Medulla oblongata (tissue), 1 donor: ENCODE results near the gene IYD.
A peak's percentile ranks its signal among the peaks of the same experiment; 100 is the strongest.
"Not testable (repeated sequence)": the region's sequence is repeated elsewhere in the genome, so short reads cannot be mapped to it uniquely, and the experiment has no call there.

Experiments used
- DNase-seq: peaks from one replicate; pipeline ENCODE4 v3.0.0-alpha.2; 2015; ENCODE audit errors: extremely low spot score

Gene IYD

GRCh38 chr6:150352321-150353296 lies 16.2 kb upstream of the IYD start:
- no peak for DNase-seq

DNA sequence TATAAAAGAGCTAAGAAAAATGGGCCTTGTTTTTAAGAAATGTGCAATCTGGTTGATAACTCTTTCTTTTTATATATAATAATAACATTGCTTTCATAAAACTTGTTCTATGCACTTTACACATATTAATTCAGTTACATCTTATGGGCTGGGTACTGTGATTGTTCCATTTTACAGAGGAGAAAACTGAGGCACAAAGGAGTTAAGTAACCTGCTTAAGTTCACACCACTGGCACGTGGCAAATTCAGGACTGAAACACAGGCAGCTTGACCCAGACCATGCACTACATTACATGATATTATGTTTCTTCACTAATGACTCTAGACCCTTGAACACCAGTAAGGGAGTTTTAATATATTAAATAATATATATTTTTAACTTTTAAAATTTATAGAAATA lies 15.4 kb upstream of the IYD start:
- DNase-seq, result no peak

GRCh38 chr6:150354754-150355571 lies 13.8 kb upstream of the IYD start:
- DNase-seq, result no peak

GRCh38 chr6:150355932-150356331 lies 12.9 kb upstream of the IYD start:
- no peak for DNase-seq

DNA sequence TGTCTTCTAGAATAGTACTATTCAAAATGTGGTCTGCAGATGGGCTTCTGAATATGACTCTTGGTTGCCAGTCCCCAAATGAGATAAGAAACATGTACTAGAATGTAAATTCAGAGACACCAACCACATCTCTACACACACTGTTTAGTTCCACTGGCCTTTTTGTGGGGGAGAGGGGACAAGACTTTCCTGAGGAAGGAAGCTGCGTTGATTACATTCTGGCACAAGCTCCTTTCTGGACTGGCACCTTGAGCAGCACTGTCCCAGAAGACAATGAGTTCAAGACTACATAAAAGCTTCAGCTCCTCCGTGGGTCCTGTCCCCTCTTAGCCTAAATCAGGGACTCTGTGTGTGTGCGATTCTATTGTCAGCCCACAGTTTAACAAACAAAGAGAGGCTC lies 6.9 kb upstream of the IYD start:
- no peak for DNase-seq

DNA sequence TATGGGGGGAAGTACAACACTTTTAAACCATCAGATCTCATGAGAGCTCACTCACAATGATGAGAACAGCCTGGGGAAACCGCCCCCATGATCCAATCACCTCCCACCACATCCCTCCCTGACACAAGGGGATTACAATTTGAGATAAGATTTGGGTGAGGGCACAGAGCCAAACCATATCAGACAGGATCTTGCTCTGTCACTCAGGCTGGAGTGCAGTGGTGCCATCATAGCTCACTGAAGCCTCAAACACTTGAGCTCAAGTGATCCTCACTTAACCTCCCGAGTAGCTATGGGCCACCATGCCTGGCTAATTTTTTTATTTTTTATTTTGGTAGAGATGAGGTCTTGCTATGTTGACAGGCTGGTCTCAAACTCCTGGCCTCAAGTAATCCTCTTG lies 5.1 kb upstream of the IYD start:
- DNase-seq, result no peak

GRCh38 chr6:150366118-150366778 lies 2.6 kb upstream of the IYD start:
- no peak for DNase-seq

DNA sequence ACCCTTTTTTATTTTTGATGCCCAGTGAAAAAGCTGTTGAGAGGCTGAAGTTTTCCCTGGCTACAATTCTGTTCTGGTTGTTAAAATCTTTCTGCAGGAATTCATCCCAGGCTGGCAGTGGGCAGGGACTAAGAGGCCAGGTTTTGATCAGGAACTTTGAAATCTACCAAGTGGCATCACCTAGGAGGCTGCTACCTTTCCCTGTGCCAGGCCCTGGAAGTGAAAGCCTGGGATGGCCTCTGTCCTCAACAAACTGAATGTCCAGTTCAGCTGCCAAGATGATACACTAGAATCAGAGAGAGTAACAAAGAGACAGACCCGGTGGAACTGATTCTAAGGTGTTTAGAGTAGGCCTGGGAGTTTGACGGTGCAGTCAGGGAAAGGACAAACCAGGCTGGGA lies 596 bp downstream of the IYD start:
- DNase-seq, result no peak

- no peak for DNase-seq
Observed at GRCh38 chr6:150370112-150370511, 1.3 kb downstream of the IYD start.

- DNase-seq, result no peak
Observed at GRCh38 chr6:150371356-150371755, 2.5 kb downstream of the IYD start.

- no peak for DNase-seq
Observed at GRCh38 chr6:150372051-150372450, 3.2 kb downstream of the IYD start.

- DNase-seq, result peak; percentile 23
Observed at GRCh38 chr6:150373260-150373701, 4.5 kb downstream of the IYD start.

GRCh38 chr6:150374346-150374745 lies 5.5 kb downstream of the IYD start:
- not testable (repeated sequence) for DNase-seq

- DNase-seq, result peak; percentile 75
Observed at GRCh38 chr6:150377211-150377781, 8.5 kb downstream of the IYD start.

- DNase-seq, result no peak
Observed at GRCh38 chr6:150380256-150380655, 11.4 kb downstream of the IYD start.

- no peak for DNase-seq
Observed at GRCh38 chr6:150382171-150382570, 13.4 kb downstream of the IYD start.

- no peak for DNase-seq
Observed at GRCh38 chr6:150391414-150391813, 22.6 kb downstream of the IYD start.

DNA sequence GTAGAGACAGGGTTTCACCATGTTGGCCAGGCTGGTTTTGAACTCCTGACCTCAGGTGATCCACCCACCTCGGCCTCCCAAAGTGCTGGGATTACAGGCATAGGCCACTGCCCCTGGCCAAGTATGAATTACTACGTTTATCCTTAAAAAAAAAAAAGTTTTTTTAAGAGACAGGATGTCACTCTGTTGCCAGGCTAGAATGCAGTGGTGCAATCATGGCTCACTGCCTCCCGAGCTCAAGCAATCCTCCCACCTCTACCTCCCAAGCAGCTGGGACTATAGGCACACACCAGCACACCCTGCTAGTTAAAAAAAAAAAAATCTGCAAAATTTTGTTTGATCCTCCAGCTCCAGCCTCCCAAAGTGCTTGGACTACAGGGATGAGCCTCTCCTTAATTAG lies 23.1 kb downstream of the IYD start:
- no peak for DNase-seq

DNA sequence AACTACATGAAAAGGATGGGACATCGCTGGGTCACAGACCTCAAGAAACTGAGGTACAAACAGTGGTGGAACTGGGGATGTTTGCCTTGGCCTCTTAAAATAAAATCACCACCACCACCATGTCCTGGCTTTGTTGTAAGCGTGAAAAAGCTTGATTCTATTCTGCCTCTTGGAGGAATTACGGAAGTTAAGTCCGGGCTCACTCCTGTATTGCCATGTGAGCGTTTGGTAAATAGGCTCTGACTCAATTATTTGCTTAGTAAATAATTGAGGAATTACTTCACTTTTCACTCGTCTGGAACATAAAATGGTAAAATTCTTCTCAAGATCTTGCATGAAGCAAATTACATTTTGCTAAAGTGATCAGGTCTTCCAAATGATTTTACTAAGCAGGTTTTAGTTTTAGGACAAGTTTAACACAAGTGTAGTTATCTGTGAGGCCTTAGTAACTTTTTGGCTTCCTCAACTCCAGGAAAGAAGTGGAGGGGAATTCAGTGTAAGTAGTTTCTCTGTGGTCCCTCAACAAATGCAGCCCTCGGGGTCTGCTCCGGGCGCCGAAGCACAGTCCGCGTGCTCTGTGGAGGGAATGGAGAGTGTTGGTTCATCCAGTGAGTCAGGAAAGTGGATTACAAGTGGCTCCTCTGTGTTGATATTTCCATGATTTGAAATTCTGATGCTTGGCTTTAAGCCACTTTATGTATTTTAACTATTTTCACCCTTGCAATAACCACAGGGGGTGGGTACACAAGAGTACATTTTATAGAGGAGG lies 23.8 kb downstream of the IYD start:
- no peak for DNase-seq

DNA sequence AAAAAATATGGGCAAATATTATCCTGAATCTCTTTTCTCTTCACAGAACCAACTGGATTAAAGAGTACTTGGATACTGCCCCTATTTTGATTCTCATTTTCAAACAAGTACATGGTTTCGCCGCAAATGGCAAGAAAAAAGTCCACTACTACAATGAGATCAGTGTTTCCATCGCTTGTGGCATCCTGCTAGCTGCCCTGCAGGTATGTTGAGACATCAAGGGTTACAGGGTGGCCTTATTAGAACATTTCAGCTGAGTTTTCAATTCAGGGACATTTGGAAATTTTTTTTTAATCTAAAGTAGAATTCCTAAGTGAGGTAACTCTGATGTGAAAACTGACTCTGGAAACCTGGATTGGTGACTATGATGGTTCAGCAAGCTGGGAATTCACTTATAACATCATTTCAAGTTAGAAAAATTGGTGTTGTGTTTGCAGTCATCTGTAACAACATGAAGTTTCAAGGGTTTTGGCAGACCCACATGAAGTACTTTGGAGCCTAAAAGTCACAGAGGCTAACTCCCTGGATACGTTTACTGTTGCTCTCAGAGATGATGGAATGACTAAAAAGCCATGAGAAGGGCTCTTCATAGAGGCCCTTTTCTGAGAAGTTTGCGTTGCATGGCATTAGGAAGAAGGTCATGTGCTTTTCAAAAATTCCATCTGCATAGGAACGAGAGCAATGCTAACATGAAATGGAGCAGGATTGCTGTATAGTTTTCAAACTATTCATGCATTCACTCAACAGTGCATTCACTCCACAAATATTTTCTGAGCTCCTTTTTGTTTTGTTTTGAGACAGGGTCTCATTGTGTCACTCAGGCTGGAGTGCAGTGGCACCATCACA lies 25.5 kb downstream of the IYD start:
- no peak for DNase-seq
